NCI-H69 (cell line): Measurements from ENCODE around the gene CFAP69.

Experiments used
- DNase-seq: peaks from one replicate; lab custom pipeline; 2025; lab: John Stamatoyannopoulos, UW

CFAP69 gene

GRCh38 chr7:90244909-90245851 lies at the start of gene CFAP69:
TSS of gene CFAP69 (plus strand) at chr7:90245174. CDS start at chr7:90245425, 251 bp downstream.
- peak; percentile 90 for DNase-seq

- DNase-seq, result no peak
These were observed 43.3 kb upstream of the CFAP69 start for GRCh38 chr7:90201500-90202195.

GRCh38 chr7:90207956-90208355 lies 37.0 kb upstream of the CFAP69 start:
- no peak for DNase-seq

- no peak for DNase-seq
These were observed 35.2 kb upstream of the CFAP69 start for GRCh38 chr7:90209776-90210175.

GRCh38 chr7:90210475-90210874 lies 34.5 kb upstream of the CFAP69 start:
- no peak for DNase-seq

- no peak for DNase-seq
These were observed 34.0 kb upstream of the CFAP69 start for GRCh38 chr7:90210981-90211380.

GRCh38 chr7:90211391-90212148 lies 33.4 kb upstream of the CFAP69 start, which contains the start of gene STEAP2:
TSS of gene STEAP2 (plus strand) at chr7:90211740. CDS start at chr7:90225083, 13,343 bp downstream.
- DNase-seq, result peak; percentile 77

GRCh38 chr7:90212149-90212495 lies 32.9 kb upstream of the CFAP69 start:
- no peak for DNase-seq

- DNase-seq, result no peak
These were observed 31.5 kb upstream of the CFAP69 start for GRCh38 chr7:90213521-90213920.

- DNase-seq, result no peak
These were observed 28.8 kb upstream of the CFAP69 start for GRCh38 chr7:90216080-90216674.

- no peak for DNase-seq
These were observed 28.2 kb upstream of the CFAP69 start for GRCh38 chr7:90216771-90217170.

- no peak for DNase-seq
These were observed 22.6 kb upstream of the CFAP69 start for GRCh38 chr7:90222390-90222789.

GRCh38 chr7:90222811-90223725 lies 21.9 kb upstream of the CFAP69 start:
- DNase-seq, result no peak

- DNase-seq, result no peak
These were observed 20.8 kb upstream of the CFAP69 start for GRCh38 chr7:90224195-90224594.

GRCh38 chr7:90225181-90225580 lies 19.8 kb upstream of the CFAP69 start:
- no peak for DNase-seq

- no peak for DNase-seq
These were observed 19.4 kb upstream of the CFAP69 start for GRCh38 chr7:90225601-90226000.

- DNase-seq, result no peak
These were observed 17.7 kb upstream of the CFAP69 start for GRCh38 chr7:90227259-90227658.

GRCh38 chr7:90229682-90230081 lies 15.3 kb upstream of the CFAP69 start:
- DNase-seq, result no peak

- DNase-seq, result no peak
These were observed 14.1 kb upstream of the CFAP69 start for GRCh38 chr7:90230834-90231233.

- DNase-seq, result no peak
These were observed 13.7 kb upstream of the CFAP69 start for GRCh38 chr7:90231304-90231703.

GRCh38 chr7:90232430-90232829 lies 12.5 kb upstream of the CFAP69 start:
- DNase-seq, result no peak
